Measurements from ENCODE around the gene LPO.

The LPO gene

GRCh38 chr17:58264407-58265103, 26.2 kb downstream of the LPO start:
- no peak for DNase-seq

- DNase-seq: no peak
Measured at GRCh38 chr17:58265271-58265670, 26.9 kb downstream of the LPO start.

GRCh38 chr17:58265902-58266875, 27.8 kb downstream of the LPO start:
- no peak for DNase-seq

- DNase-seq: peak; percentile 97 to 100
Measured at GRCh38 chr17:58267347-58268324, 29.3 kb downstream of the LPO start.

GRCh38 chr17:58268326-58268725, 29.9 kb downstream of the LPO start:
- DNase-seq: no peak

- no peak for DNase-seq
Measured at GRCh38 chr17:58268774-58269556, 30.6 kb downstream of the LPO start.

GRCh38 chr17:58269557-58270291, 31.3 kb downstream of the LPO start:
- no peak for DNase-seq

GRCh38 chr17:58270476-58271215, 32.3 kb downstream of the LPO start:
- DNase-seq: no peak

- DNase-seq: no peak
Measured at GRCh38 chr17:58271216-58271931, 33.0 kb downstream of the LPO start.

GRCh38 chr17:58272367-58273280, 34.2 kb downstream of the LPO start:
- no peak for DNase-seq

- no peak for DNase-seq
Measured at GRCh38 chr17:58273453-58274104, 35.2 kb downstream of the LPO start.

- DNase-seq: no peak
Measured at GRCh38 chr17:58275417-58275816, 37.0 kb downstream of the LPO start.

- DNase-seq: no peak
Measured at GRCh38 chr17:58276423-58276822, 38.0 kb downstream of the LPO start.

GRCh38 chr17:58277107-58277801, 38.9 kb downstream of the LPO start:
- no peak for DNase-seq

GRCh38 chr17:58277802-58278595, 39.6 kb downstream of the LPO start:
- DNase-seq: no peak

- DNase-seq: no peak
Measured at GRCh38 chr17:58278661-58279015, 40.3 kb downstream of the LPO start.

Measured in Kasumi-1 (cell line).